NCI-H1048 (cell line): ENCODE data around the gene BTBD9.

Experiments used
- DNase-seq: peaks from one replicate; lab custom pipeline; 2025; lab: John Stamatoyannopoulos, UW

BTBD9 gene

DNA sequence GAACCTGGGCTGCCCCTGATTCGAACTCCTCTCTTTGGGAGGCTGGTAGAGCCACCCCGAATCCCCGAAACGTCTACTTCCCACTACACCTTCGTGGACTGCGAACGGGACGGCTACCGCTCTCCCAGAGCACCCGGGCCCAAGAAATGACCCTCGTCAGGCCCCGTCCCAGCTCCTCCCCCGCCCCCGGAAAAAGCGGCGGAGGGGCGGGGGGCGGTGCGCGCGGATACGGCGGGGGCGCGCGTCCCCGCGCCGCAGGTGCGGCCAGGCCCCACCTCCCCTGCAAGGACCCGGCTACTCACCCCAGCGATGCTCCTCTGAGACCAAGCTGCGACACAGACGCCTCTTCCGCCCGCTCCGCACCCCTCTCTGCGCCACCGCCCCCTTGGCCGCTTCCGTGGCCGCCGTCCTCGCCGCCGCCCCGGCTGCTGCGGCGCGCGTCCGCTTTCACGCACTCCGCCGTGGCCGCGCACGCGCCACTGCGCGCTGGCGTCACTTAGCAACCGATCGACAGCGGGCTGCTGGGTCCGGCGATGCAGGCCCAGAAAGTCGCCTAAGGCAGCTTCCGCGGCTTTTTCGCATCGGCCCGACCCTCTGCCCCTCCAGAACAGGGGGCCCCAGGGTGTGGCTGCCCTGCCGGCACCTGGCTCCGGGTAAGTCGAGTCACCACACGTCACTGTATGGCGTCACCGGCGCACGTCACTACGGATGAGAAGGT is at the start of gene BTBD9:
BTBD9 (minus strand) TSS at position 432 of the 718 bp plus-strand sequence.
- peak; percentile 41 for DNase-seq

DNA sequence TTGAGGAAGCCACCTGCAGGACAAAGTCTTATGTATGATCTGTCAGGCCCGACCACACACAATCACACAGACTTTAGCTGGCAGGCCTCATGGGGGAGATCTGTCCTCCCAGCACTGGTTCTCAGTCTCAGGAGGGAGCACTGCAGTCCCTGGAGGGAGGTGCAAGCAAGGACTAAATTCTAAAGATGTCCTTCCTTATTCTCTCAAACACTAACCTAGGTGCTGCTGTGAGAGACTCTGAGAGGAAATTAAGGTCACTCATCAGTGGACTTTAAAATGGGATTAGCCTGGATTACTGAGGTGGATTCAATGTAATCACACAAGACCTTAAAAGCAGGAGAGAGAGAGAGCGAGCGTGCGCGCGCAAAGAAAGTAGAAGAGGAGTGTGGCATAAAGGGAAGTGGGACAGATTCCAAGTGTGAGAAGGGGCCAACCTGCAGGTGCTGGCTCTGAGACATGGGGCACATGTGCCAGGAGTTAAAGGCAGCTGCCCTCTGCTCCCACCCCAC is 48.9 kb upstream of the BTBD9 start:
- DNase-seq = no peak

DNA sequence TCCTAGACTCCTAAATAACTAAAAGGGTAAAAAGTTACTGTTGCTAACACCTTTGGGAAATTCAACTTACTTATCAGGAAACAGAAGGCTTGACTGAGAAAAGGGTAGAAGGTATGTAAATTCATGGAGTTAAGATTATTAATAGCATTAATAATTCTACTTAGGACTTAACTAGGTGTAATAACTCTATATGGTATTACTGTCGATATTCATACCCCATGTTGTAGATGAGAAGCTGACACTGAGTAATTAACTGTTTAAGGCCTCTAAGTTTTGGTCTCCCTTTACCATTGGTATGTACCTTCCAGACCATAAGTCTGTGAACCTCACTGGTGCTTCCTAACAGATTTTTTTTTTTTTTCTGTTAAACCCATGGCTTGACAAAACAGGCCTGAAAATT is 47.8 kb upstream of the BTBD9 start:
- DNase-seq = no peak

DNA sequence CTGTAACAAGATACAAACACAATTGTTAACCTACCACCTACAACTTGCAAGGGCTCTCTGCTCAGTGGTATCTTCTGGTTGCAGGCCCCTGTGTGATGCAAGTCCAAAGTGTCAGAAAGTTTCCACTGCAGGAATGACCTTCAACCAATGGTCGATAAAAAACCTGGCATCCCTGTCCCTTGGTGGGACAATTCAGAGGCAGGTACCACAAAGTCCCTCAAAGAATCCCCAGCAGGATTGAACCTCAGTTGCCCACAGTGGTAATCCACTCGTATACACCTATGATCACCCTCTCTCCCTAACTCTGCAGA is 47.3 kb upstream of the BTBD9 start:
- DNase-seq = no peak

DNA sequence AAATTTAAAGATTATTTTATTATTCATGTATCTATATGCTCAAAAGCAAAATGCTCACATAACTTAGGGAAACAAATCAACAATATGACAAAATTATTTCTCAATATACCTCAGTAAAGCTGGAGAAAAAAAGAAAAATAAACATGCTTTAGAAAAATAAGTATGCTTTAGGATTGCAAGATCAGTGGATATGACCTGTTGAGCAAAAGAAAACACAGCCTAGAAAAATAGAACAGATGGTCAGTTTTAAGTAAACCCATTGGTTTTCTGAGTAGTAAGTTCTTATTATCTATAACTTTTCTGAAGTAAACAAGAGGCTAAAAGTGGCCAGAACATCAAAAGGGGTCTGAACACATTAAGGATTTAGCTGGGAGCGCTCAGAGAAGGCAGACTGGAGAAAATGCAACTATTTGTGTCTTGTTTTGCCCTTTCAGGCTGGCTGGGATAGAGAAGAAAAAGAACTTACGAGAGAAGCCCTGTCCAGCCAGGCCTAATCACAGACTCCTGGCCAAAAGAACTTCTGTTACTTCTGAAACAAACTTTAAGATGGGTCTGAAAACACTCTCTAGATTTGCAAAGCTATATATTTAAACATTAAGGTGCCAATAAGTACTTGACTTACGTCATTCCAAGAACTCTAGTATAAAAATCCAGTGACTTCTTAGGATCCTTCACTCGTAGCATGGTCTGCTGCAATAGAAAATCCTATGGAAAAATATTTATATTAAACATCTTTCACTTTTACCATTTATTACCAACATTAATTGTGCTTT is 46.7 kb upstream of the BTBD9 start:
- DNase-seq = no peak

DNA sequence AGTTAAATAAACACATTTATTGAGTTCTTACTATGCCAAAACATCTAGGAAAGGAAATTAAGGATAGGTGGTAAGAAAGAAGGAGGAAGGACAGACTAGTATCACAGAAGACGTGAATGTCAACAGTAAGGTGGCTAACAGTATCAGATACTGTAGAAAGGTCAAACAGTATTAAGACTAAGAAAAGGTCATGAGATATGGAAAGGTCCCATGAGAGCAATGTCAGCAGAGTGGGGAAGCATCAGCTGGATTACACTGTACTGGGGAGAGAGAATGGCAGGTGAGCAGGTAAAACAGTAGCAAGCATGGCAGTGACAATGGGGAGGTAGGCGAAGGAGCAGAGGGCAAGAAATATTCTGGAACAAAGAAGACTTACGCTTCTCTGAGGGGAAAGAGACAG is 45.2 kb upstream of the BTBD9 start:
- no peak for DNase-seq

DNA sequence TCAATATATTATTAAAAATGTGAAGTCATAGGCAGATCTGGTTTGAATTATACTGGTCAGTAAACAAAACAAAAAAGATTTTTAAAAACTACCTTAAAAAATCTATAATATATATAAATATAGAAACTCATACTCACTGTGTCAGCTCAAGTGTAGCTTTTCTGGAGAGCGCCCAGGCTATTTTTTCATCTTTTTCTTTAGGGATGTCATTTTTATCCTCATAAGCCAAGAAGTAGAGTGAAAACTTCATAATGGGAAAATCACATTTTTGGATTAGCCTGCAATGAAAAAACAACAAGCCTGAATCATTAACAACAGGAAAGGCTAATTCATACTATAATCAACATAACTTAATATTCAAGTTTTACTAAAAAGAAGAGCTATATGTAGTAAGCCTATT is 44.5 kb upstream of the BTBD9 start:
- no peak for DNase-seq

DNA sequence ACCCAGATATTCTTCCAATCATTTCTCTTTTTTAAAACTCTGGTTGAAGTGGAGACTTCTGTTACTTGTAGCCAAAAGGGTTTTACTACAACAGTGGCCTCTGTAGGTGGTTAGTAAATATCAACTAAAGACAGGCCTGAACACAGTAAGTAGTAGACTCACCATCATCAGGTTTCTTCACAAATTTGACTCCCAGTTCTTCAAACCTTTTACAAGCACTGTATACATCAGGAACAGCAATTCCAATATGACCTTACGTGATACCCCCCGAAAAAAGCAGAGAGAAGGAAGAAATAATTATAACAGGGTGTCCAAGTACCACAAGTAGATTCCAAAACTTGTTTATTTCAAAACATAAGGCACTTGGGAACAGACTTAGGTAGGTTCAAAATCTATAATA is 42.1 kb upstream of the BTBD9 start:
- DNase-seq = no peak

DNA sequence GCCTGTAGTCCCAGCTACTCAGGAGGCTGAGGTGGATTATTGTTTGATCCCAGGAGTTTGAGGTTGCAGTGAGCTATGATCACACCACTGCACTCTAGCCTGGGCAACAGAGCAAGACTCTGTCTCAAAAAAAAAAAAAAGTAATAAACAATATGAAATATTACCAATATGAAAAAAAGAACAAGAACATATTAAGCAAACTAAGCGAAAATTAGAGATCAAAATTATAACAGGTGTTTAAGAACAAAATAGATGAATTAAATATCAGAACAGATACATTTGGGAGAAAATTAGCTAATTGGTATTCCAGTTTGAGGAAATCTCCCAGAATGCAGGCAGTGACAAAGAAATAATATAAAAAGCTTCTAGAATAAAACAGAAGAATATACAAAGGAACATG is 39.9 kb upstream of the BTBD9 start:
- no peak for DNase-seq

DNA sequence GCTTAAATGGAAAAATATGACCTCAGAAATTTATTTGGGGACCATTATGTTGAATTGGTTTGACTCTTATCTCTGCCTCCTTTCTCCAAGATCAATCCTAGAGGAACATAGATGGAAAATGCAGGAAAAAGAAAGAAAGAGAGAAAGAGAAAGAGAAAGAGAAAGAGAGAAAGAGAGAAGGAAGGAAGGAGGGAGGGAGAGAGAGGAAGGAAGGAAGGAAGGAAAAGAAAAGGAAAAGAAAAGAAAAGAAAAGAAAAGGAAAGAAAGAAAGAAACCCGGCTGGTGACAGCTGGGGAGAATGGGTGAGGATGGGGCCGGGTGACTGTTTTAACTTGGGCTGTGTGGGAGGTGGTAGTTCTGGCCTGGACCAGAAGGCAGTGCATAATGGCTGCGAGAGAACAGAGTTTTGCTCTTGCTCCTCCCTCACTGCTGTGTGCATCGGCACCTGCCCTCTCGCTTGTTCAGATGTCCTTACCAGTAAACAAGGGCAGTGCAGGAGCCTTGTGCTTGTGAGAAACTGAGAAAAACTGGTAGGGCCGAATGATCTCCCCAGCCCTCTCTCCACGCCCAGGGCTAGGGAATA is 38.5 kb upstream of the BTBD9 start:
- DNase-seq = no peak

DNA sequence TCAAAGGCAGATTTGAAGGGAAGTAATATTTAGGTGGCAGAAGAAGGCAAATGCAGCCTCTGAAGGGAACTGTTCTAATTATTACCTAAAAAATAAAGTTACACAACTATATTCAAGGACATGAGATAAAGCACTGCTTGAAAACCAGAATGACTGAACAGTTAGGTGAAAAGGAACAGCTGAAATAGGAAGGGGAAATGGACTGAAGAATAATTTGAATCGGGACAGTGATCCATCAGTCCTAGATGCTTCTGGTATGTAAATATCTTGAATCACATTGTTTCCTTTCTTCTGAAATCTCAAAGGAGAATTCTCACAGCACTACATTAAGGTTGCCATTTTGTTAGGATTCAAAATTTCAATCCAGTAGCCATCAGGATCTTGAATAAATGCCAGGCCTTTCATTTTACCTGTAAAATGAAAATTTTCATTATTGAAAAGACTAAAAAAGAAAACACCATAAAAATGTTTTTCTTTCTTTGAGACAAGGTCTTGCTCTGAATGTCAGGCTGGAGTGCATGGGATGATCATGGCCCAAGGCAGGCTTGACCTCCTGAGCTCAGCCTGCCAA is 37.3 kb upstream of the BTBD9 start:
- no peak for DNase-seq

DNA sequence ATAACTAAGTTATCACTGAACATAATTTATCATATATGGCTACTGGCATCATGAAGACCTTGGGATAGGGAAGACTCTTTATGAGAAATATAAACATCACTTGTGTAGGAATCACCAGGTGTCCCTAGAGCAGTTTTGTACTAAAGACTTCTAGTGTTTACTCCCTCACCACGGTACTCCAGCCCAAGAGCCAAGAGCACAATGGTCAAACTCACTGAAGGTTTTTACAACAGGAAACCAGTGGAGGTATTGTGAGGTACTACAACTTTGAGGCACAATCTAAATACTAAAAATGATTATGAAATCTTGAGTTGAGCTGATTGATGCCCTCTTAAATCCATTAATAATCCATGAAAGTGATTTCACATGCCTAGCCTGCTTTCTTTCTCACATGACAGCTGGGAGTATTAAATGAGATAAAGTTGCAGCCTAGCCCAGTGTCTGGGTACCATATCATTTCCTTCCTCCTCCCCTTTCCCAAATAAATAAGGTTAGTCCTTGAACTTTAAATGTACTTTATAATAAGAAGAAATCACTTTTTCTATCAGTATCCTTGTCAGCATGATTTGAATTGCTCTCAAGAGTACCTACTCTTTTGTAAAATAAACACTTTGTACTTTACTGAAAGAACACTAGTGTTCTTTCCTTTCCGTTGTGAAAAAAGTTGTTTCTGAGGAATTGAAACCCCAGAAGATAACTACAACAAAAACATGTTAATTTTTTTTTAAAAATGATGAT is 36.7 kb upstream of the BTBD9 start:
- no peak for DNase-seq

DNA sequence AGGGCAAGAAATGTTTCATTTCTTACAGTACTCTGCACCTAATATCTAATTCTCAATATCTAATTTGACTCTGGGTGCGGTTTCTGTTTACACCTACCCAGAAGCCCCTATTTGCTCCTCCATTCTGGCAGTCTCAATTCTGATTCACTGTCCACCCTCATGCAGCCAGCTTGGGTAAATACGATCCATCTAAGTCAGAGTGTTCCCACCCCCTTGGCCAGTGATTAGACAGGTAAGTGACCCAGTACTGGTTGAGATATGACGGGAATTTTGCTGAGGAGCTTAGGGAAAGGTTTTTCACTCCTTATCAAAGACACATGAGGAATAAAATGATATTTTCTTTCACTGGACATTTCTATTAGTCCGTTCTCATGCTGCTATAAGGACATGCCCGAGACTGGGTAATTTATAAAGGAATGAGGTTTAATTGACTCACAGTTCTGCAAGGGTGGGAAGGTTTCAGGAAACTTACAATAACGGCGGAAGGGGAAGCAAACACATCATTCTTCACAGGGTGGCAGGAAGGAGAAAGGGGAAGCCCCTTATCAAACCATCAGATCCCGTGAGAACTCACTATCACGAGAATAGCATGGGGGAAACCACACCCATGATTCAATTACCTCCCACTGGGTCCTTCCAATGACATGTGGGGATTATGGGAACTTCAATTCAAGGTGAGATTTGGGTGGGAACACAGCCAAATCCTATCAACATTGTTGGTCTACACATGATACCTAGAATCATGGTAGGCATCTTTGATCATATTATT is 33.9 kb upstream of the BTBD9 start:
- no peak for DNase-seq

DNA sequence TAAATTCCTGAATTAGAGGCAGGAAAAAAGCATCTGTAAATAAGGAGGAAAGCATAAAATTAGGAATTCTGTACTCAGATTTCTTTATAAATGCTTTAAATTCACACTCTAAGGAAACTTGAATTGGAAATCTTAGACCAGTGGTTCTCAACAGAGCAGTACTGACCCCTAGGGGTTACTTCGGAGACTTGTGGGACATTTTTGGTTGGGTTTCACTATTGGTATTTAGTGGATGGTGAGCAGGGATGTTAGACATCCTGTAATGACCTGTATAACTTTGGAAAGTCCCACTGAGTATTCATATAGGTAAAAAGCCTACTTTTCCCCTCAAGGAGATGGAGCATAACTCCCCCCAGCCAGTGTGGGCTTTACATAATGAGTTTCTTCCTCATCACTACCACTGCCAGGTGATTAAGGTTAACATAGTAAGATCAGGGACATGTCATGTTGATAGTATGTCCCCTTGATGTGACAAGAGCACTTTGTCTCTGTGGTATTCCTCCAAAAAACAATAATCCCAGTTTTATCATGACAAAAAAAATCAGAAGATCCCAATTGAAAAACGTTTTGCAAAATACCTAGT is 32.2 kb upstream of the BTBD9 start:
- DNase-seq = no peak

DNA sequence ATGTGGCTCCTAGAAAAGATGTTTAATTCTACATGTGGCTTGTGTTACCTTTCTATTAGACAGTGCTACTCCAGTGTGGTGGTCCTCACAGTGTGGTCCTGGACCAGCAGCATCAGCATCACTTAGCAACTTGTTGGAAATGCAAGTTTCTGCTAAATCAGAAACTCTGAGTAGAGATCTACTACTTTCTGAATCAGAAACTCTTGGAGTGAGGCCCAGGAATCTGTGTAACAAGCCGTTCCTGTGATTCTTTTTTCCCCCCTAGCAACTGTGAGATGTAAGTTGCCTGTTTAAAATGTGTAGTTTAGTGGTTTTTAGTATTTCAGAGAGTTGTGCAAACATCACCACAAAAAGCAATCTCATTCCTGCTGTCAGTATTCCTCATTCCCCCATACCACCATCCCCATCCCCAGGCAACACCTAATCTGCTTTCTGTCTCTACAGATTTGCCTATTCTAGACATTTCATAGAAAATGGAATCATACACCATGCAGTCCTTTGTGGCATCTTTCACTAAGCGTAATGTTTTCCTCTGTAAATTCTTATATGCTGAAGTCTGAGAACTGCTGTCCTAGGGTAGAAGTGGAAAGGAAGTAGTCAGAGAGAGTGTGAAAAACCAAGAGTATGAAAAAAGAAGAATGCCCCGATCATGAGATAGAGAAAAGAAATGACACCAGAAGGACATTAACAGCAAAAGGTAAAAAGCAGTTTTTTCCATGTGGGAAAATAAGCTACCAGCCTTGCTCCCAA is 18.9 kb upstream of the BTBD9 start:
- DNase-seq = no peak

DNA sequence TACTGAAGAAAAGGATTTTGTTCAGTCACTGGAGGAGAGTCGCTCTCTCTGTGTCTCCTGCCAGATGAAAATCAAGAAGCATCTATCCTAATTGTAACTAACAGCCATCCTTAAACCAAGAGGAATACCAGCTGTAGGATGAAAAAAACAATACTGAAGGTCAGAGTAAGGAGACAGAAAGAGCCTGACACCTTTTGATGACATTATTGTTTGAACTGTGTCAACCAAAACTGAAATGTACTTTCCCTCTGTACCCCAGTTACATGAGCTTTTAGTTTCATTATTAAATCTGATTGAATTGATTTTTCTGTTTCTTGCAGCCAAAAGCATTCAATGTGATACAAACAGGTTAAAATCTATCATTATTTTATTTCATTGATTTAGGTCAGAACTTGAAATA is 17.2 kb upstream of the BTBD9 start:
- DNase-seq = no peak

DNA sequence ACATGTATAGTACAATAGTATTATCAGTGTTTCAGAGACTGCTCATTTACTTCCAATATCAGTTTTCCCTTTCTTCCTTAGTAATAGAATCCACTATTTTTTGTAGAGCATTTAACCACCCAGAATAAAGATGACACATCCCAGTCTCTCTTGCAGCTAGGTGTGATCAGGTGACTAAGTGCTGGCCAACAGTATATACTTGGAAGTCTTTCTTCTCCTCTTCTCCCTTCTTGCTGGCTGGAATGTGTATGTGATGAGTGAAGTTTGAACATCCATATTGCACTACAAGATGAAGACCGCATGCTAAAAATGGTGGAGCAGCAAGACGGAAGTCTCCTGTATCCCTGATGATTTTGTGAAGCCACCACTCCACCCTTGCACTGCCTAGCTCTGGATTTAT is 14.5 kb upstream of the BTBD9 start:
- no peak for DNase-seq

DNA sequence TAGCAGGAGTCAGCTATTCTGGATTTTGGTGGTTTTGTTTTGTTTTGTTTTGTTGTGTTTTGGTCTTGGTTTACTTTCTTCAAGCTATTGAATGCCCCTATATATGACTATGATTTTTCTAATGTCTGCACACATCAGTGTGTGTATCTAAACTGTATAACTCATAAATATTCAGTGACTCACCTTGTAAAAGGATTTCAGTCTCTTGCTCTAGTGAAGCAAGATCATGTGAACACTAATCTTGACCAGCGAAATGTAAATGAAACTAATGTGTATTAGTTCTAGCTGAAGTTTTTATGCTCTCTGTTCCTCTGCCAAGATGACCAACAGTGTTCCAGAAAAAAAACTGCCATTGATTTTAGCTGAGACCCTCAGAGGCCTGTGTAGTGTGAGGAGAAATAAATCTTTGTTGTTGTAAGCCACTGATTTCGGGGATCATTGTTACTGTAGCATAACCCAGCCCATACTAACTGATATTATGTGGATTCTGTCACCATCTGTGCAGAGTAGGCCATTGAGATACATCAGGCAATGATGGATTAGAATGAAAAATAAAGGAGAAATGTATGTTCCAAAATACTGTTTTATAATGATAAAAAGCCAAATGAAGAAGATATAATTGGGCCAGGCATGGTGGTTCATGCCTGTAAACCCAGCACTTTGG is 11.5 kb upstream of the BTBD9 start:
- DNase-seq = no peak

DNA sequence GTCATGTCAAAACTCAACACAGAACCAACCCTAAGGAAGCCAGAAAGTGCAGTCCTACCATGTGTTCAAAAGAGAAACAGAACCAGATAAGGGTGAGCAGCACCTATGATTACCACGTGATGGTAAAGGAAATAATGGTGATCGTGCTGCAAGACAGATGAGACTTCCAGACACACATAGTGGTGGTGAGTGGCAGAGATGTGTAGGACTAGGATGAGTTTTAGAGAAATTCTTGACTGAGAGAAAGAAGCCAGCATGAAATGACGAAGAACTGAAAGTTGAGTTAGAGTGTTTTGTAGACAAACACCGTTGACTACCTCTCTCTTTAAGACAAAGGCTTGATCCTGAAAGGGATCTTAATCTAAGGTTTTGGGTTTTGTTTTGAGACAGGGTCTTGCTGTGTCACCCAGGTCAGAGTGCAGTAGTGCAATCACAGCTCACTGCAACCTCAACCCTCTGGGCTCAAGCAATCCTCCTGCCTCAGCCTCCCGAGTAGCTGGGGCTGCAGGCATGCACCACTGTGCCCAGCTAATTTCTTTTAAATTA is 10.6 kb upstream of the BTBD9 start:
- no peak for DNase-seq

DNA sequence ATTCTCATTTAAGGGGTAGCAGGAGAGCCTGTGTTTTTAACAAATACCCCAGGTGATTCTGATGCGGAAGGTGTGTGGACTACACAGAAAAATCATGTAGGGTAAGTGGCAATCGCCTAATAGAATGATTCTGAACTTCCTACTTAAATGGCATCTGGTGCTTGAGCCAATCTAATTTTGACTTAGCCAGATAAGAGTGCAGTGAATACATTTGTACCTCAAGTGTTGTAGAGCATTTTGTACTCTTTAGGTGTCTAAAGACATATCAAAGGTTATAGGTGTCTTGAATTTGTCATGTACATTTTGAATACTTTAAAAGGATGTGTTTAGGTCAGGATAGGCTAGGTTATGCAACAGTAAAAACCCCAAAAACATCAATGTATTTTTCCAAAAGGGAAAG is 10.0 kb upstream of the BTBD9 start:
- DNase-seq = no peak
